SH-SY5Y (cell line): ENCODE data around the gene UXS1.

Source experiments
- GATA2 ChIP-seq: IDR thresholded peaks from 2 replicates; pipeline ENCODE4 v1.6.1; 2011; ENCODE audit warnings: mild to moderate bottlenecking, low read depth, low read length
- GATA3 ChIP-seq: IDR thresholded peaks from 2 replicates; pipeline ENCODE4 v1.6.1; 2011; ENCODE audit warnings: low read depth, mild to moderate bottlenecking, low read length, moderate library complexity

GRCh38 chr2:106095478-106096298, 98.4 kb downstream of the UXS1 start:
- TF ChIP-seq GATA2 (no peak), GATA3 (no peak)
